ENCODE results near the gene AP2M1.

- TF ChIP-seq CTCF (IDR thresholded peaks at IDR 0.05), result no peak
- no peak for TF ChIP-seq POLR2A (IDR thresholded peaks at IDR 0.05)
Observed at GRCh38 chr3:184175506-184175905, 851 bp downstream of the AP2M1 start.

Measured in sigmoid colon (tissue), 3 donors.